Stimulated activated CD4-positive, alpha-beta T cell treated with anti-CD3 and anti-CD28 coated beads, Interleukin-2, amount 100 ng/mL, for 4 hours (primary cell): ENCODE results near the gene PAF1.
"Not testable (repeated sequence)": the region's sequence is repeated elsewhere in the genome, so short reads cannot be mapped to it uniquely, and the experiment has no call there.

Experiments
- DNase-seq: peaks from one replicate; pipeline ENCODE4 v3.0.0-alpha.2; 2020; ENCODE audit warnings: low read depth

PAF1 gene

GRCh38 chr19:39382991-39383828 lies 7.7 kb downstream of the PAF1 start:
- DNase-seq, result no peak

GRCh38 chr19:39381910-39382611 lies 8.8 kb downstream of the PAF1 start:
- DNase-seq, result no peak

- DNase-seq, result no peak
Observed at GRCh38 chr19:39380521-39381502, 10.1 kb downstream of the PAF1 start.

- DNase-seq, result no peak
Observed at GRCh38 chr19:39379865-39380396, 11.0 kb downstream of the PAF1 start.

GRCh38 chr19:39379366-39379765 lies 11.5 kb downstream of the PAF1 start:
- DNase-seq, result not testable (repeated sequence)

- no peak for DNase-seq
Observed at GRCh38 chr19:39377373-39378362, 13.2 kb downstream of the PAF1 start.

GRCh38 chr19:39375929-39376328 lies 15.0 kb downstream of the PAF1 start:
- DNase-seq, result no peak

GRCh38 chr19:39372941-39373340 lies 18.0 kb downstream of the PAF1 start:
- DNase-seq, result no peak

- no peak for DNase-seq
Observed at GRCh38 chr19:39372047-39372802, 18.7 kb downstream of the PAF1 start.

- no peak for DNase-seq
Observed at GRCh38 chr19:39370735-39371134, 20.2 kb downstream of the PAF1 start.

- no peak for DNase-seq
Observed at GRCh38 chr19:39369200-39369599, 21.7 kb downstream of the PAF1 start.

- DNase-seq, result no peak
Observed at GRCh38 chr19:39365531-39365930, 25.4 kb downstream of the PAF1 start.

- no peak for DNase-seq
Observed at GRCh38 chr19:39363901-39364457, 26.9 kb downstream of the PAF1 start.

GRCh38 chr19:39362682-39363657 lies 27.9 kb downstream of the PAF1 start:
- DNase-seq, result no peak

GRCh38 chr19:39360599-39360998 lies 30.3 kb downstream of the PAF1 start:
- DNase-seq, result no peak

GRCh38 chr19:39359026-39359425 lies 31.9 kb downstream of the PAF1 start:
- DNase-seq, result no peak

- no peak for DNase-seq
Observed at GRCh38 chr19:39356647-39357046, 34.3 kb downstream of the PAF1 start.

GRCh38 chr19:39356073-39356472 lies 34.8 kb downstream of the PAF1 start:
- no peak for DNase-seq
